ENCODE measurements around the gene OGFR. TPM values are rescaled to one million over a fixed set of nuclear protein-coding genes. Genes with fewer than 3 reads are reported as not detected.
A peak's percentile ranks its signal among the peaks of the same experiment; 100 is the strongest.

The OGFR gene
- total RNA-seq, 1 experiment from 2014 or later: 57.4 TPM

GRCh38 chr20:62830821-62831220, 26.2 kb downstream of the OGFR start:
- H3F3A ChIP-seq (ENCODE audit: insufficient read depth, low read depth): peaks cover 17% of the 10 kb centered on the region; the same call in 1 of the 2 replicates
- H4K20me1 ChIP-seq (ENCODE audit: insufficient read depth): no peaks in the 10 kb centered on the region
- H3K79me2 ChIP-seq (ENCODE audit: low read depth): no peaks in the 10 kb centered on the region
- no peak overlapping the region for H2AFZ ChIP-seq
- no peaks in the 10 kb centered on the region for H3K9me2 ChIP-seq (ENCODE audit: insufficient read depth)
- no peak for TF ChIP-seq EZH2 (IDR thresholded peaks at IDR 0.05; ENCODE audit: low read depth)
- TF ChIP-seq CTCF (conservative IDR thresholded peaks at IDR 0.05): no peak
- BruUV-seq (replicated peaks): no TSS peak
- ChIA-PET CTCF (interaction anchor here (0.6 kb wide), 2 partner anchors 19 to 33 kb away, joined by 3 to 5 read pairs; no protein-coding TSS in a partner anchor), POLR2A (ENCODE audit: unreplicated experiment) (no interaction called here)
- H3K27ac ChIP-seq: no peak overlapping the region
- peak overlapping the region; percentile 6; the same call in 1 of the 2 replicates for H3K4me3 ChIP-seq
- no peaks in the 10 kb centered on the region for H3K36me3 ChIP-seq (ENCODE audit: low read depth)
- no peaks in the 10 kb centered on the region for H3K27me3 ChIP-seq (ENCODE audit: insufficient read depth, low read depth)
- H3K9me3 ChIP-seq (ENCODE audit: insufficient read depth, low read depth): no peaks in the 10 kb centered on the region
- intact Hi-C loops (cut with micrococcal nuclease; ENCODE audit: unreplicated experiment): no loop called here
- peak in 1 of 2 experiments; percentile 42 for DNase-seq
- H3K4me1 ChIP-seq (replicated peaks; ENCODE audit: insufficient read depth): peaks cover 33% of the 10 kb centered on the region
- H3K4me2 ChIP-seq: peak overlapping the region; percentile 61

DNA sequence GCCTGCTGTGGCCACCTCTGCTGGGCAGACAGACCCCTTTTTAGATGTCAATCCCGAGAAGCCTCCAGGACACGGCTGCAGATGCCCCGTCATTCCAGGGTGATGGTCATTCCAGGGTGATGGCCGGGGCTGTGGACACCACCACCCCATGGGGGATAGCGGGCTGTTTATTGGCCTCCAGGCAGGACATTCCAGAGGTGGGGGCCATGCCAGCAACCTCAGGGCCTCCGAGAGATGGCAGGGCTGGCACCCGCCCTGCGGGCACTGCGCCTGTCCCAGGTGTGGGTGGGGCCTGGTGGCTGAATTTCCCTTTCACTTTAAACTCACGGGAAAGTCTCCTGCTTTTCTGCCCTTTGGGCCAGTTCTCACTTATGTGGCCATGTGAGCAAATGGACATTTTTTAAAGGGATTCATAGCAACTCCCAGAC, 26.7 kb downstream of the OGFR start:
- no peaks in the 10 kb centered on the region for H4K20me1 ChIP-seq (ENCODE audit: insufficient read depth)
- H3K4me1 ChIP-seq (replicated peaks; ENCODE audit: insufficient read depth): peaks cover 33% of the 10 kb centered on the region
- no peaks in the 10 kb centered on the region for H3K36me3 ChIP-seq (ENCODE audit: low read depth)
- H3K4me2 ChIP-seq: peak overlapping the region; percentile 61
- H3K27ac ChIP-seq: 0 out of 2 replicates have a peak overlapping the region, but pooled peaks have one; percentile 26
- no peak for TF ChIP-seq EZH2 (IDR thresholded peaks at IDR 0.05; ENCODE audit: low read depth)
- no peak for TF ChIP-seq CTCF (conservative IDR thresholded peaks at IDR 0.05)
- peak; percentile 71 to 93 for DNase-seq
- no peaks in the 10 kb centered on the region for H3K79me2 ChIP-seq (ENCODE audit: low read depth)
- peaks cover 15% of the 10 kb centered on the region; the same call in 1 of the 2 replicates for H3F3A ChIP-seq (ENCODE audit: insufficient read depth, low read depth)
- intact Hi-C loops (cut with micrococcal nuclease; ENCODE audit: unreplicated experiment): no loop called here
- H3K9me2 ChIP-seq (ENCODE audit: insufficient read depth): no peaks in the 10 kb centered on the region
- peak overlapping the region; percentile 6; the same call in 1 of the 2 replicates for H3K4me3 ChIP-seq
- ChIA-PET POLR2A (ENCODE audit: unreplicated experiment) (no interaction called here), CTCF (interaction anchor here (1.4 kb wide), 1 partner anchor 16 kb away, joined by 4 read pairs; no protein-coding TSS in a partner anchor)
- H2AFZ ChIP-seq: no peak overlapping the region
- no peaks in the 10 kb centered on the region for H3K9me3 ChIP-seq (ENCODE audit: insufficient read depth, low read depth)
- H3K27me3 ChIP-seq (ENCODE audit: insufficient read depth, low read depth): no peaks in the 10 kb centered on the region
- BruUV-seq (replicated peaks): no TSS peak

DNA sequence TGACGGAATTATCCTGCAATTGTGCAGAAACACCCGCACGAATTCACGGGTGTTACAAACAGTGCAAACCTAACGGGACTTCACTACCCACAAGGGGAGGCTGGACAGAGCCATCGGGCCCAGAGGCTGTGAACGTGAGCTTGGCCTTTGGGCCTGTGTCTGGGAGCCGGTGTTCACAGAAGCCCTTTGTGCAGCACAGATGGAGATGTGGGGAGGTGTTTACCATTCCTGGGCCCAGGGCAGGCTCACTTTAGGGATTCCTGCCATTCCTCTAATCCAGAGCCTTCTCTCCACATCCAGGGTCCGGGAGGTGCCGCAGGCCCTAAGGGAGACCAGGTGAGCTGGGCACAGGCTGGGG, 27.2 kb downstream of the OGFR start:
- Histone ChIP-seq H4K20me1 (ENCODE audit: insufficient read depth) (no peaks in the 10 kb centered on the region), H3K4me2 (peak overlapping the region; percentile 61), H3K4me1 (replicated peaks; ENCODE audit: insufficient read depth) (peaks cover 33% of the 10 kb centered on the region), H3K9me3 (ENCODE audit: insufficient read depth, low read depth) (no peaks in the 10 kb centered on the region), H3K4me3 (peak overlapping the region; percentile 6; the same call in 1 of the 2 replicates), H3K27me3 (ENCODE audit: insufficient read depth, low read depth) (no peaks in the 10 kb centered on the region), H3K27ac (0 out of 2 replicates have a peak overlapping the region, but pooled peaks have one; percentile 26), H3K36me3 (ENCODE audit: low read depth) (no peaks in the 10 kb centered on the region), H2AFZ (no peak overlapping the region), H3K79me2 (ENCODE audit: low read depth) (no peaks in the 10 kb centered on the region), H3F3A (ENCODE audit: insufficient read depth, low read depth) (peaks cover 15% of the 10 kb centered on the region; the same call in 1 of the 2 replicates), H3K9me2 (ENCODE audit: insufficient read depth) (no peaks in the 10 kb centered on the region)
- DNase-seq: no peak
- no TSS peak for BruUV-seq (replicated peaks)
- no peak for TF ChIP-seq CTCF (conservative IDR thresholded peaks at IDR 0.05)
- TF ChIP-seq EZH2 (IDR thresholded peaks at IDR 0.05; ENCODE audit: low read depth): no peak
- POLR2A ChIA-PET (ENCODE audit: unreplicated experiment): interaction anchor here (0.7 kb wide), 1 partner anchor 56 kb away, joined by 3 read pairs; no protein-coding TSS in a partner anchor
- CTCF ChIA-PET: interaction anchor here (1.4 kb wide), 1 partner anchor 16 kb away, joined by 4 read pairs; no protein-coding TSS in a partner anchor
- intact Hi-C loops (cut with micrococcal nuclease; ENCODE audit: unreplicated experiment): no loop called here
